OCI-LY1 (cell line): ENCODE measurements around the gene TDRD10.
"Not testable (repeated sequence)": the region's sequence is repeated elsewhere in the genome, so short reads cannot be mapped to it uniquely, and the experiment has no call there.

ENCODE experiments used
- H2AFZ ChIP-seq: fragments of 200-600 bp; sonication (generic), shearing (Covaris generic); 2 replicates; pipeline ENCODE4 v1.6.0; 2014; ENCODE audit warnings: antibody characterized with exemption, mild to moderate bottlenecking, low read length
- H3F3A ChIP-seq: fragments of 200-600 bp; sonication (generic), shearing (Covaris generic); 2 replicates; pipeline ENCODE4 v1.6.0; 2014; ENCODE audit warnings: mild to moderate bottlenecking, antibody characterized with exemption, low read length, moderate library complexity; ENCODE audit not compliant: insufficient read depth
- H3K27ac ChIP-seq: fragments of 200-600 bp; sonication (generic); 2 replicates; pipeline ENCODE4 v1.5.1; 2014; ENCODE audit warnings: low read length, mixed run types, mild to moderate bottlenecking, low read depth; ENCODE audit not compliant: poor library complexity, severe bottlenecking
- H3K27me3 ChIP-seq: fragments of 200-600 bp; sonication (generic); 2 replicates; pipeline ENCODE4 v1.6.0; 2014; ENCODE audit warnings: antibody characterized with exemption, mild to moderate bottlenecking, low read length, moderate library complexity; ENCODE audit not compliant: insufficient read depth
- H3K36me3 ChIP-seq: fragments of 200-600 bp; sonication (generic); 2 replicates; pipeline ENCODE4 v1.6.1; 2014; ENCODE audit warnings: mild to moderate bottlenecking, antibody characterized with exemption, low read length, moderate library complexity, mixed read lengths; ENCODE audit not compliant: insufficient read depth
- H3K4me1 ChIP-seq: fragments of 200-600 bp; sonication (generic); 2 replicates; pipeline ENCODE4 v1.5.1; 2014; ENCODE audit warnings: mild to moderate bottlenecking, low read length, moderate library complexity; ENCODE audit not compliant: insufficient read depth, severe bottlenecking
- H3K4me2 ChIP-seq: fragments of 200-600 bp; sonication (generic), shearing (Covaris generic); 2 replicates; pipeline ENCODE4 v1.6.1; 2014; ENCODE audit warnings: low read length
- H3K4me3 ChIP-seq: fragments of 200-600 bp; sonication (generic); 2 replicates; pipeline ENCODE4 v1.5.1; 2014; ENCODE audit warnings: low read length, low read depth, mild to moderate bottlenecking, mixed read lengths; ENCODE audit not compliant: poor library complexity, severe bottlenecking
- H3K79me2 ChIP-seq: fragments of 200-600 bp; shearing (Covaris generic); 2 replicates; pipeline ENCODE4 v1.6.1; 2016; ENCODE audit warnings: mixed run types, low read length, mixed read lengths; ENCODE audit not compliant: insufficient read depth
- H3K9ac ChIP-seq: fragments of 200-600 bp; sonication (generic), shearing (Covaris generic); 2 replicates; pipeline ENCODE4 v1.6.1; 2014; ENCODE audit warnings: mild to moderate bottlenecking, low read length, mixed read lengths
- H3K9me2 ChIP-seq: fragments of 200-600 bp; sonication (generic), shearing (Covaris generic); 2 replicates; pipeline ENCODE4 v1.6.1; 2014; ENCODE audit warnings: low read depth, mild to moderate bottlenecking, low read length, mixed read lengths
- H3K9me3 ChIP-seq: fragments of 200-600 bp; shearing (Covaris generic); 2 replicates; pipeline ENCODE4 v1.6.1; 2014; ENCODE audit warnings: low read length, mixed read lengths
- H4K20me1 ChIP-seq: fragments of 200-600 bp; sonication (generic), shearing (Covaris generic); 2 replicates; pipeline ENCODE4 v1.6.0; 2016; ENCODE audit warnings: mild to moderate bottlenecking, low read length; ENCODE audit not compliant: insufficient read depth
- EZH2 ChIP-seq: fragments of 200-600 bp; sonication (generic), shearing (Covaris generic); IDR thresholded peaks from 2 replicates; pipeline ENCODE4 v1.8.0; 2017; ENCODE audit warnings: borderline replicate concordance, mixed run types, mild to moderate bottlenecking, antibody characterized with exemption, low read length, moderate library complexity, mixed read lengths
- TF ChIP-seq, protein P1 (sequence below): fragments of 200-600 bp; sonication (generic), shearing (Covaris generic); IDR thresholded peaks from 2 replicates; pipeline ENCODE4 v1.5.1; 2017; ENCODE audit warnings: mild to moderate bottlenecking, antibody characterized with exemption, low read length, moderate library complexity, mixed read lengths

The TDRD10 gene

GRCh38 chr1:154524881-154525280 is 22.9 kb downstream of the TDRD10 start:
- Histone ChIP-seq H3F3A (no peaks in the 10 kb centered on the region), H3K4me1 (no peaks in the 10 kb centered on the region), H3K9me2 (no peaks in the 10 kb centered on the region), H3K4me2 (no peak overlapping the region), H3K9me3 (no peaks in the 10 kb centered on the region), H2AFZ (no peak overlapping the region), H3K9ac (no peak overlapping the region), H3K79me2 (no peaks in the 10 kb centered on the region), H3K27ac (no peak overlapping the region), H4K20me1 (no peaks in the 10 kb centered on the region), H3K27me3 (no peaks in the 10 kb centered on the region), H3K4me3 (no peak overlapping the region), H3K36me3 (no peaks in the 10 kb centered on the region)
- TF ChIP-seq EZH2 = no peak
- TF ChIP-seq, protein P1, sequence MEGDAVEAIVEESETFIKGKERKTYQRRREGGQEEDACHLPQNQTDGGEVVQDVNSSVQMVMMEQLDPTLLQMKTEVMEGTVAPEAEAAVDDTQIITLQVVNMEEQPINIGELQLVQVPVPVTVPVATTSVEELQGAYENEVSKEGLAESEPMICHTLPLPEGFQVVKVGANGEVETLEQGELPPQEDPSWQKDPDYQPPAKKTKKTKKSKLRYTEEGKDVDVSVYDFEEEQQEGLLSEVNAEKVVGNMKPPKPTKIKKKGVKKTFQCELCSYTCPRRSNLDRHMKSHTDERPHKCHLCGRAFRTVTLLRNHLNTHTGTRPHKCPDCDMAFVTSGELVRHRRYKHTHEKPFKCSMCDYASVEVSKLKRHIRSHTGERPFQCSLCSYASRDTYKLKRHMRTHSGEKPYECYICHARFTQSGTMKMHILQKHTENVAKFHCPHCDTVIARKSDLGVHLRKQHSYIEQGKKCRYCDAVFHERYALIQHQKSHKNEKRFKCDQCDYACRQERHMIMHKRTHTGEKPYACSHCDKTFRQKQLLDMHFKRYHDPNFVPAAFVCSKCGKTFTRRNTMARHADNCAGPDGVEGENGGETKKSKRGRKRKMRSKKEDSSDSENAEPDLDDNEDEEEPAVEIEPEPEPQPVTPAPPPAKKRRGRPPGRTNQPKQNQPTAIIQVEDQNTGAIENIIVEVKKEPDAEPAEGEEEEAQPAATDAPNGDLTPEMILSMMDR = no peak

DNA sequence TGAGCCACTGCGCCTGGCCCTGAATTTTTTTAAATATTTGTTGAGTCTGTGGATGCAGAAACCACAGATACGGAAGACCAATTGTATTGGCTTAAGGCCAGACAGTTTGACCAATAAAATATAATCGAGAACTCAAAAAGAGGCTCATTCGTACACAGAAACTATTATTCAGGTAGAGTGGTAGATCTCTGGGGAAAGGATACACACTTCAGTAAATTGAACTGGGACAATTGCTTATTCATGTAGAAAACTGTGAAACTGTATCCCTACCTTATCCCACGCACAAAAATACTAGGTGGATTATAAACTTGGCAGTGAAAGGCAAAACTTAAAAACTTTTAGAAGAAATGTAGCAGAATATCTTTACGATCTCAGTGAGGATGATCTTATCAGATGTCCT is 25.2 kb downstream of the TDRD10 start:
- Histone ChIP-seq H3K9me3 (no peaks in the 10 kb centered on the region), H2AFZ (no peak overlapping the region), H3K9me2 (no peaks in the 10 kb centered on the region), H3K36me3 (no peaks in the 10 kb centered on the region), H3K9ac (no peak overlapping the region), H4K20me1 (no peaks in the 10 kb centered on the region), H3K4me1 (no peaks in the 10 kb centered on the region), H3K4me2 (no peak overlapping the region), H3K27me3 (no peaks in the 10 kb centered on the region), H3K4me3 (no peak overlapping the region), H3F3A (no peaks in the 10 kb centered on the region), H3K79me2 (no peaks in the 10 kb centered on the region), H3K27ac (no peak overlapping the region)
- TF ChIP-seq, protein P1 = no peak
- no peak for TF ChIP-seq EZH2

- Histone ChIP-seq H3K36me3 (no peaks in the 10 kb centered on the region), H3K4me1 (no peaks in the 10 kb centered on the region), H3K4me3 (no peak overlapping the region), H3K4me2 (no peak overlapping the region), H3K79me2 (no peaks in the 10 kb centered on the region), H3K9me2 (no peaks in the 10 kb centered on the region), H3F3A (no peaks in the 10 kb centered on the region), H4K20me1 (no peaks in the 10 kb centered on the region), H2AFZ (no peak overlapping the region), H3K27ac (no peak overlapping the region), H3K27me3 (no peaks in the 10 kb centered on the region), H3K9me3 (no peaks in the 10 kb centered on the region), H3K9ac (no peak overlapping the region)
- TF ChIP-seq, protein P1 = no peak
- TF ChIP-seq EZH2 = no peak
Observed at GRCh38 chr1:154529308-154529707, 27.3 kb downstream of the TDRD10 start.

DNA sequence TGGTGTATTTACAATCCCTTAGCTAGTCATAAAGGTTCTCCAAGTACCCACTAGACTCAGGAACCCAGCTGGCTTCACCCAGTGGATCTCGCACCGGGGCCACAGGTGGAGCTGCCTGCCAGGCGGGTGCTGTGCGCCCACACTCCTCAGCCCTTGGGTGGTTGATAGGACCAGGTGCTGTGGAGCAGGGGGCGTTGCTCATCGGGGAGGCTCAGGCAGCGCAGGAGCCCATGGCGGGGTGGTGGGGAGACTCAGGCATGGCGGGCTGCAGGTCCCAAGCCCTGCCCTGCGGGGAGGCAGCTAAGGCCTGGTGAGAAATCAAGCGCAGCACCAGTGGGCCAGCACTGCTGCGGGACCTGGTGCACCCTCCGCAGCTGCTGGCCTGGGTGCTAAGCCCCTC is 29.9 kb downstream of the TDRD10 start:
- not testable (repeated sequence) for H4K20me1 ChIP-seq, H3K4me3 ChIP-seq, H3K36me3 ChIP-seq, H3K9me2 ChIP-seq, H3K79me2 ChIP-seq, H3K27ac ChIP-seq, H3K9me3 ChIP-seq, H3K27me3 ChIP-seq, H3K4me1 ChIP-seq, H2AFZ ChIP-seq, H3F3A ChIP-seq, H3K9ac ChIP-seq, H3K4me2 ChIP-seq
